ENCODE results near the gene CGAS.
"Not testable (repeated sequence)": the region's sequence is repeated elsewhere in the genome, so short reads cannot be mapped to it uniquely, and the experiment has no call there.

- not testable (repeated sequence) for TF ChIP-seq POLR2A, CTCF (IDR thresholded peaks at IDR 0.05)
These were observed 70.6 kb downstream of the CGAS start for GRCh38 chr6:73381531-73381930.
